Trophoblast cell (in vitro differentiated cells and primary cell): ENCODE measurements around the gene TPPP.
"Not testable (repeated sequence)": the region's sequence is repeated elsewhere in the genome, so short reads cannot be mapped to it uniquely, and the experiment has no call there.

ENCODE experiments used
- DNase-seq, 2 donors: peaks; one replicate each; pipeline ENCODE4 v3.0.0-alpha.2; 2016
- H2AFZ ChIP-seq: 2 replicates; pipeline ENCODE4 v1.6.1; 2013; ENCODE audit warnings: low read length, moderate library complexity, mild to moderate bottlenecking; ENCODE audit not compliant: insufficient read depth, poor library complexity
- H2AK5ac ChIP-seq: 2 replicates; pipeline ENCODE4 v1.6.1; 2013; ENCODE audit warnings: mild to moderate bottlenecking, low read length
- H2BK120ac ChIP-seq: 2 replicates; pipeline ENCODE4 v1.6.1; 2013; ENCODE audit warnings: low read length, mild to moderate bottlenecking, moderate library complexity; ENCODE audit not compliant: insufficient read depth, poor library complexity
- H2BK12ac ChIP-seq: 2 replicates; pipeline ENCODE4 v1.6.1; 2013; ENCODE audit warnings: mild to moderate bottlenecking, low read length, moderate library complexity
- H2BK5ac ChIP-seq: 2 replicates; pipeline ENCODE4 v1.6.1; 2013; ENCODE audit warnings: low read length, low read depth, moderate library complexity, mild to moderate bottlenecking; ENCODE audit not compliant: poor library complexity
- H3K14ac ChIP-seq: 2 replicates; pipeline ENCODE4 v1.6.1; 2013; ENCODE audit warnings: mild to moderate bottlenecking, low read length
- H3K18ac ChIP-seq: 2 replicates; pipeline ENCODE4 v1.6.1; 2013; ENCODE audit warnings: mild to moderate bottlenecking, low read length
- H3K23ac ChIP-seq: 2 replicates; pipeline ENCODE4 v1.6.1; 2013; ENCODE audit warnings: low read length
- H3K27ac ChIP-seq: 2 replicates; pipeline ENCODE4 v1.5.1; 2013; ENCODE audit warnings: low read depth, mild to moderate bottlenecking, inconsistent platforms, low read length, moderate library complexity
- H3K27me3 ChIP-seq: 2 replicates; pipeline ENCODE4 v1.6.1; 2013; ENCODE audit warnings: inconsistent platforms, mild to moderate bottlenecking, low read length, moderate library complexity; ENCODE audit not compliant: insufficient read depth
- H3K36me3 ChIP-seq, 2 experiments: 1 replicate in 1 of 2; 2 replicates in 1 of 2; pipeline ENCODE4 v1.6.1; 2013; ENCODE audit warnings: low read length in 2 of 2, mild to moderate bottlenecking in 2 of 2, moderate library complexity in 1 of 2; ENCODE audit not compliant: insufficient read depth in 2 of 2, control insufficient read depth in 1 of 2
- H3K4ac ChIP-seq: 2 replicates; pipeline ENCODE4 v1.6.1; 2013; ENCODE audit warnings: low read depth, mild to moderate bottlenecking, low read length, moderate library complexity
- H3K4me1 ChIP-seq, 2 experiments: 1 replicate in 1 of 2; 2 replicates in 1 of 2; pipeline ENCODE4 v1.6.1; 2013; ENCODE audit warnings: low read length in 2 of 2, mild to moderate bottlenecking in 2 of 2, moderate library complexity in 1 of 2; ENCODE audit not compliant: insufficient read depth in 2 of 2, control insufficient read depth in 1 of 2
- H3K4me2 ChIP-seq: 2 replicates; pipeline ENCODE4 v1.6.1; 2013; ENCODE audit warnings: inconsistent platforms, mild to moderate bottlenecking, low read length, moderate library complexity
- H3K4me3 ChIP-seq: 2 replicates; pipeline ENCODE4 v1.5.1; 2013; ENCODE audit warnings: mild to moderate bottlenecking, low read depth, low read length, inconsistent platforms
- H3K79me1 ChIP-seq: one replicate; pipeline ENCODE4 v1.6.1; 2013; ENCODE audit warnings: low read length
- H3K79me2 ChIP-seq: 2 replicates; pipeline ENCODE4 v1.6.1; 2013; ENCODE audit warnings: low read length, mild to moderate bottlenecking; ENCODE audit not compliant: control insufficient read depth, insufficient read depth, poor library complexity
- H3K9ac ChIP-seq: 2 replicates; pipeline ENCODE4 v1.6.1; 2013; ENCODE audit warnings: mild to moderate bottlenecking, low read length
- H3K9me3 ChIP-seq: 2 replicates; pipeline ENCODE4 v1.6.1; 2013; ENCODE audit warnings: low read depth, mild to moderate bottlenecking, control low read depth, inconsistent platforms, low read length; ENCODE audit not compliant: insufficient read depth
- H4K12ac ChIP-seq: 2 replicates; pipeline ENCODE4 v1.6.1; 2013; ENCODE audit warnings: low read depth, mild to moderate bottlenecking, low read length, moderate library complexity
- H4K8ac ChIP-seq: 2 replicates; pipeline ENCODE4 v1.6.1; 2013; ENCODE audit warnings: low read depth, mild to moderate bottlenecking, low read length, moderate library complexity
- H4K91ac ChIP-seq: one replicate; pipeline ENCODE4 v1.6.1; 2013; ENCODE audit warnings: low read depth, mild to moderate bottlenecking, low read length, moderate library complexity
- WGBS: extraction: QIAGEN DNeasy Blood & Tissue Kit; methylation state at CpG from one replicate; pipeline ENCODE4 v1.1.7; 2013; ENCODE audit warnings: missing lambda C conversion rate; ENCODE audit not compliant: insufficient read length, insufficient coverage; ENCODE audit errors: extremely low coverage; 5-methylcytosine and 5-hydroxymethylcytosine counted together

The TPPP gene

GRCh38 chr5:685262-686171 lies 7.6 kb downstream of the TPPP start:
- Histone ChIP-seq H3K4ac (no peak overlapping the region), H3K4me1 (no peaks in the 10 kb centered on the region), H3K4me2 (no peak overlapping the region), H3K27ac (no peak overlapping the region), H2AFZ (no peak overlapping the region), H4K91ac (no peak overlapping the region), H3K23ac (no peak overlapping the region), H3K4me3 (no peak overlapping the region), H3K18ac (no peak overlapping the region), H2BK12ac (no peak overlapping the region), H3K27me3 (no peaks in the 10 kb centered on the region), H3K9ac (no peak overlapping the region), H4K8ac (no peak overlapping the region), H3K79me1 (no peaks in the 10 kb centered on the region), H3K79me2 (no peaks in the 10 kb centered on the region), H2BK5ac (no peak overlapping the region), H3K36me3 (no peaks in the 10 kb centered on the region), H3K14ac (no peak overlapping the region), H4K12ac (no peak overlapping the region), H2BK120ac (no peak overlapping the region), H2AK5ac (no peak overlapping the region), H3K9me3 (peaks cover 3% of the 10 kb centered on the region)
- DNase-seq = no peak
- WGBS = no CpG with 5 or more reads among the region's 24 CpGs

- Histone ChIP-seq H4K12ac (no peak overlapping the region), H3K4me2 (no peak overlapping the region), H3K4ac (no peak overlapping the region), H3K4me1 (no peaks in the 10 kb centered on the region), H3K14ac (no peak overlapping the region), H2BK5ac (no peak overlapping the region), H3K36me3 (no peaks in the 10 kb centered on the region), H4K91ac (no peak overlapping the region), H3K79me1 (no peaks in the 10 kb centered on the region), H3K79me2 (no peaks in the 10 kb centered on the region), H2AK5ac (no peak overlapping the region), H3K27me3 (no peaks in the 10 kb centered on the region), H3K27ac (no peak overlapping the region), H3K23ac (no peak overlapping the region), H2BK12ac (no peak overlapping the region), H2AFZ (no peak overlapping the region), H2BK120ac (no peak overlapping the region), H4K8ac (no peak overlapping the region), H3K4me3 (no peak overlapping the region), H3K9me3 (peaks cover 3% of the 10 kb centered on the region), H3K9ac (no peak overlapping the region), H3K18ac (no peak overlapping the region)
- no peak for DNase-seq
- WGBS = no CpG with 5 or more reads among the region's 17 CpGs
These were observed 8.4 kb downstream of the TPPP start for GRCh38 chr5:684751-685216.

- Histone ChIP-seq H3K79me1 (no peaks in the 10 kb centered on the region), H4K8ac (no peak overlapping the region), H4K91ac (no peak overlapping the region), H3K23ac (no peak overlapping the region), H3K4ac (no peak overlapping the region), H2AFZ (no peak overlapping the region), H3K27me3 (no peaks in the 10 kb centered on the region), H3K9me3 (peaks cover 3% of the 10 kb centered on the region), H3K79me2 (no peaks in the 10 kb centered on the region), H3K14ac (no peak overlapping the region), H2BK5ac (no peak overlapping the region), H3K4me2 (no peak overlapping the region), H3K4me1 (no peaks in the 10 kb centered on the region), H3K4me3 (no peak overlapping the region), H3K9ac (no peak overlapping the region), H3K36me3 (no peaks in the 10 kb centered on the region), H2AK5ac (no peak overlapping the region), H3K18ac (no peak overlapping the region), H4K12ac (no peak overlapping the region), H2BK12ac (no peak overlapping the region), H3K27ac (no peak overlapping the region), H2BK120ac (no peak overlapping the region)
- no CpG with 5 or more reads among the region's 30 CpGs for WGBS
- DNase-seq = no peak
These were observed 9.3 kb downstream of the TPPP start for GRCh38 chr5:683551-684481.

GRCh38 chr5:682651-683358 lies 10.3 kb downstream of the TPPP start:
- not testable (repeated sequence) for H2AK5ac ChIP-seq, H3K9ac ChIP-seq, H4K12ac ChIP-seq, H3K18ac ChIP-seq, H3K79me2 ChIP-seq, H2BK5ac ChIP-seq, H4K8ac ChIP-seq, H3K4me1 ChIP-seq, H3K27ac ChIP-seq, H3K4ac ChIP-seq, H3K79me1 ChIP-seq, H2BK12ac ChIP-seq, H3K36me3 ChIP-seq, H2AFZ ChIP-seq, DNase-seq, H2BK120ac ChIP-seq, H3K23ac ChIP-seq, H3K9me3 ChIP-seq, H3K4me3 ChIP-seq, H3K14ac ChIP-seq, H3K27me3 ChIP-seq, H4K91ac ChIP-seq, H3K4me2 ChIP-seq
- no CpG with 5 or more reads among the region's 17 CpGs for WGBS
